GM18870 (cell line): Measurements from ENCODE around the gene LMF1.

Experiments used
- ATAC-seq: cut with Tn5 transposase; IDR thresholded peaks from one replicate; pipeline ENCODE4 v1.9.1; 2021; ENCODE audit warnings: moderate library complexity; ENCODE audit not compliant: unreplicated experiment

The LMF1 gene

DNA sequence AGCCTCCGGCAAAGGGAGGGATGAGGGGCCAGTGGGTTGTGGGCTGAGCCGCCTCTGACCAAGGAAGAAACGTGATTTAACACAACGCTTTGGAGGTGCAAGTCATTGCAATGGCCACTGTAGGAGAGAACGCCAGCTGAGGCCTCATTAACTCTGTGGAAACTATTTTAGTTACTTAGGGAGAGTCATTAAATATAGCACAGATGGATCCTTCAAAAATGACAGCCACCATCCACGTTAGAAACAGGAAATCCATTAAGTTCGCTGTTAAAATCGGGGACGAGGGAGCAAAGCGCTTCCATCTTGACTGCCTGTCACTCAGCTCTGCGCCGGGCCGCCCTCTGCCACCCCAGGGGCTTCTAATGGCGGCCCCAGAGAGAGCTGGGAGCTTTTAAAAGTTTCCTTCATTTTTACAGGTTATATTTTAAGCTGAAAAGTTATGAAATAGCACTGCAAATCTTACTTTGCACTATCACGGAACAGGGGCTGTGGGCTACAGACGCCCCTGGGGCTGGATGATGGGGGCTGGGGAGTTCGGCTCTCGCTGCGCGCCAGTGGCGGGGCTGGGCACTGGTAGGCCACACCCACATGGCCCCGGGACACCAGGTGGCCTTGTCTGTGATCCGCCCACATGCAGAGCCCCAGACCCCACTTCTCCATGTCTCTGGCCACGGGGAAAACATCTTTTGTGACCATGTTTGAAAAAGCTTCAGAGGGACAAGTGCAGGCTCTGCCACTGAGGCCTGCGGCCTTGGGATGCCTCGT, 54.6 kb downstream of the LMF1 start:
- no peak for ATAC-seq

DNA sequence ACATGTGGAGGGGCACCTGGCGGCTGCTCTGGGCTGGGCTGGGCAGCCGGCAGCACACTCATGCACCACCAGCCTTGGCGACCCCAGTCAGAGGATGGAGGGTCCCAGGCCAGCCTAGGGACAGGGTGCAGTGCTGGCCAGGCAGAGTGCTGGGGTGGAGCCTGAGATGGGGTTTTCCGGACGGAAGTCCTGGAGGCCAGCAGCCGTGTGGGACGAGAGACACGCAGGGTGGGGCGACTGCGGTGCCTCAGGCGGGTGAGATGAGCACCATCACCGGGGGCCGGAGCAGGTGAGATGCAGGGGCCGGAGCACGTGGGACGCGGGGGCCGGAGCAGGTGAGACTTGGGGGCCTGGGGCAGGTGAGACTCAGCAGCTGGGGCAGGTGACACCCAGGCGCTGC, 55.2 kb downstream of the LMF1 start:
- ATAC-seq, result no peak

DNA sequence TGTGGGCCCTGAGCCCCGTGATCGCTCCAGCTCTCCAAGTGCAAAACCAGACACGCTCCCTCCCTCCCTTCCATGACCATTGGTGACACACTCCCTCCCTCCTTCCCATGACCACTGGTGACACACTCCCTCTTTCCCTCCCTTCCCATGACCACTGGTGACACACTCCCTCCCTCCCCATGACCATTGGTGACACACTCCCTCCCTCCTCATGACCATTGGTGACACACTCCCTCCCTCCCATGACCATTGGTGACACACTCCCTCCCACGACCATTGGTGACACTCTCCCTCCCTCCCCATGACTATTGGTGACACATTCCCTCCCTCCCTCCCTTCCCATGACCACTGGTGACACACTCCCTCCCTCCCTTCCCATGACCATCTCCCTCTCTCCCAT, 56.3 kb downstream of the LMF1 start:
- no peak for ATAC-seq

DNA sequence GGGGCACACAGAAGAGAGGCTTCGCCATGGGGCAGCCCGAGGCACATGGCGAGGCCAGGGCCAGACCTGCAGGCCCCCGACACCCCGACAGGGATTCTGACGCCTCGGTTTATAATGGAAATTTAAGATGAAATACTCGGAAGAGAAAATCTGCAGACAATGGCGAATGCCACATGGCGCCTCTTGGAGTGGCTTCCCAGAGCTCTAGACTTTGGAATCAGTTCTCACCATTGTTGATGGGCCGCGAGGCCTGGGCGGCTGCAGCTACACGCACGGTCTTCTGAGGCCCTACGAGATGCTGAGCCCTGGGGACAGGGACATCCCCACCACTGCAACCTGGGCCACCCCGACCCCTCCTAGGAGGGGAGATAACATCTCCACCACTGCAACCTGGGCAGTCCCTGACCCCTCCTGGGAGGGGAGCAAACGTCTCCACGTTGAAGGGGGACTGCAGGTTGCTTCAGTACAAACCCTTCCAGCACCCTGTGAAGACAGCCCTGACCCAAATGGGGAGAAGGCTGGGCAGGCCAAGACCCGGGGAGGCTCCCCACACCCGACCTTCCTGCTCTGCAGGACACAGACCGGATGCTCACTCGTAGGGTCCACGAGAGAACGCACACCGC, 56.9 kb downstream of the LMF1 start:
- no peak for ATAC-seq

DNA sequence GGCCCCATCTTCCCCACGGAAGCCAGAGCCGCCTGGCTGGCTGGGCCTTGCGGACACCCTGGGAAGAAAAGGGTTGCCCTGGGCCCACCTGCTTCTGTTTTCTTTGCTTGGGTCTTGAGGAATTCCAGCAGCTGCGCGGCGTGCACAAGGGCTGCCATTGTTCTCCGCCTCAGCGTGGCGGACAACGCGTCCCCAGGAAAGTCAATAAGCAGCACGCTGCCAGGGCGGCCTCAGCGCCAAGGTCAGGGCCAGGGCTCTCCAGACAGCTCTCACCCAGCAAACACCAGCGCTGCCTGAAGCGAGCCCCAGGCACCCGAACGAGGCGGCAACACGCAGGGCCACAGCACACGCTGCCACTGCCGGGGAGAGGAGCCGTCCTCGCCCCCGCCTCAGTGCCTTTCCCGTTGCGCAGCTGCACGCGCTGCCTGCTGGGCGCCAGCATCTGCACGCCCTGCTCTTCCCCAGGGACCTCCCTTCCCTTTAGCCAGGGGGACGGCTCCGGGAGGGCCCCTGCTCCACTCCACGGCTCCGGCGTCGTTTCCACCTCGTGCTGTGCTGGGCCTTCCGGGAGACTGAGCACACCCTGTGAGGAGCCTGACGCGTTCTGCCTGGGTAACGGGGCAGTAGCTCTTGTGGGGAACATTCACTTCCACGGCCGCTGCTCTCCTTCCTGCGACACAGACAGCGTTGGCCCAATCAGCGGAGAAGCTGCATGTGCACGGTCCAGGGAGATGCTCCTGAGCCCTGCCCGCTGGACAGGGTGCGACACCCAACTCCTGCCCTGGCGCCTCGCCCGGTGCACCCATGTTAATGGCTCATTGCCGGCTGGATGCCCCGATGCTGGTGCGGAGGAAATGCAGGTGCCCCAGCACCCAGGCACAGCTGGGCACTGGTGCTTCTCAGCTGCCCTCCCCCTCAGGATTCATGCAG, 57.8 kb downstream of the LMF1 start:
- no peak for ATAC-seq

DNA sequence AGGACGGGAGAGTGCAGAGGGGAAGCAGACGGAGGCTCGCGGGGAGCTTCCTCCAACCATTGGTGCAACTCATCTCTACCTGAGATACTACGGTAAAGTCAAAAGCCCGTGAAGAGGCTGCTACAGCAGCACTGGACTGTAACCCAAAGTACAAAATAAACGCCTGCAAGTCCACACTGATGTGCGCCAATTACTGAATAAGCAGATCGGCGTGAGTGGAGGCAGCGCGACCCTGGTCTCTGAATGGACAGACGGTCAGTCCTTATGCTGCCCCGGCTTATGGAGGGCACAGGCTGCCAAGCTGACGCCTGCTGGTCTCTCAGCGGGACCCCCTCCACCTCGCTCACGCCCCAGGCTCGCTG, 58.5 kb downstream of the LMF1 start:
- ATAC-seq, result no peak

DNA sequence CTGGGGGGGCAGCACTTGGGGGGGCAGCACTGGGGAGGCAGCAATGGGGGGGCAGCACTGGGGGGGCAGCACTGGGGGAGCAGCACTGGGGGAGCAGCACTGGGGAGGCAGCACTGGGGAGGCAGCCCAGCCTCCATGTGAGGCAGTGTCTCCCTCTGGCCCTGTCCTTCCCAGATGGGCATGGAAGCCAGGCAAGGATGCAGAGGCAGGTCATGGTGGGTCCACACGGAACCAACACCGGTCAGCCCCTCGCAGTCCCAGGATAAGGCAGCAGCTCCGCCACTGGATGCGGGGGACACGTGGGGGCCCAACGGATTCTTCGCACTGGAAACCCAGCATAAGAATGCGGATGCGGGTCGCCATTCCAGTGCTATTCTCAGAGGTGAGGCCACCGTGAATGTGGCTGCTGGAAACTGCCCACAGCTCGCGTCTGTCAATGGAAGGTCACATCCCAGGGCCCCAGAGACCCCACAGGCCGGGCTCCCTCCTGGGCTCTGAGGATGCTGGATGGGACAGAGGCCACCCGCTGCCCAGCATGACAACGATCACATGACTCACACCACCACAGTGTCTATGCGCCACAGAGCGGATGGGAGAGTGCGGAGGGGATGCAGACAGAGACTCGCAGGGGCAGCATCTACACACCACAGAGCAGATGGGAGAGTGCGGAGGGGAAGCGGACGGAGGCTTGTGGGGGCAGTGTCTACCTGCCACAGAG, 59.0 kb downstream of the LMF1 start:
- no peak for ATAC-seq

DNA sequence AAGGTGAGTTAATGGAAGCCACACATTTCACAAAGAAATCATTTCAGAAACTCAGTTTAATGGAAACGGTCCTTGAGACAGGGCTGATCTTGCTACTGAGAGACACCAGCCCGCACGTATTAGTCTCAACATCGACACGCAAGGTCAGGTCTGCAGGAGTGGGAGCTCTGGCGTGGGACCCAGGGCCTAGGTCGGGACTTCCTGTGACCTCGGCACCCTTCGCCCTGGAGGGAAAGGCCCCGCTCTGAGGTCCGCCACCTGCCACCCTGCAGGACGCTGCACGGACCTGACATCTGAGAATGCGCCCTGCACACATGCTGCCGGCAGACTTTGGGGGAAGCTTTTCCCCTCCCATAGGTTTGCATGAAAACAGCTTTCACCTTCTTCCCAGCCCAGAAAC, 59.7 kb downstream of the LMF1 start:
- no peak for ATAC-seq

DNA sequence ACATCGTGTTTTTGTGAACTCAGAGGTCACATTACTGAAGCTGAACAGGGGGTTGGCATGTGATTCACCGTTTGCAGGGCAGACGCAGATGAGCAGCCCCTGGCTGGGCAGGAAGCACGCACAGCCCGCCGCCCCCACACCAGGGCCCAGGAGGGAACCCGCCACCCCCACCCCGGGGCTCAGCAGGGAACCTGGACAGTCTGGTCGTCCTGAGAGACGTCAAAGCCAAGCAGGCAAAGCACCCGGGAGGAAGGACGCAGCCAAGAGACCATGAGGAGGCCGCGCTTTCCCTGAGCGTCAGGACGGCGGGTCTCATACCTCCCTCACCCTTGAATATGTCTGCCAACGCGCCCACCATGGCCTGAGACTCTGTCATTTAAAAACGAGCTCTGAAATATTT, 60.6 kb downstream of the LMF1 start:
- no peak for ATAC-seq

DNA sequence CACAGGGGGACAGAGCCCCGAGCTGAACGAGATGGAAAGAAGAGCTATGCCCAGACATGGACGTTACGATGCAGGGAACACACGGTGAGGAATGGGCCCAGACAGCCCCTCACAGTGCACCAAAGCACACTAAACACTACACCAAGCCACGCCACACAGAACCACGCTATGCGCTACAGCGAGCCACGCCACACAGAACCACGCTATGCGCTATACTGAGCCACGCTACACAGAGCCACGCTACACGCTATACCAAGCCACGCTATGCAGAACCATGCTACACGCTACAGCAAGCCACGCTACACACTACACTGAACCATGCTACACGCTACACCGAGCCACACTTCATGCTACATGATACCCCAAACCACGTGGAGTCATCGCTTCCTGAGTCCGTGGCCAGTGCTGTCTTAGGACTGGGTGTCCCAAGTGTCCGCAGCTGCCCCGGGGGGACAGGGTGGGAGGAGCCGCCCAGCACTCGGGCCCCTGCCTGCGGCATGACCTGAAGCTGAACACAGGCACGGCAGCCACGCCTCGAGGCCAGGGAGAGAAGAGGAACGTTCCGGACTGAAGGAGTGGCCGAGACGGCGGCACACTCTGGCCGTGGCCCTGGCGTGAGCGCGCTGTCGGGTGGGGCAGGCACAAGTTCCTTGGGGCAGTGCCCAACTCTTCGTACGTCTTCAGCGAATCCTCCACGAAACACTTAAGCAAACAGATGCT, 61.3 kb downstream of the LMF1 start:
- ATAC-seq, result no peak

DNA sequence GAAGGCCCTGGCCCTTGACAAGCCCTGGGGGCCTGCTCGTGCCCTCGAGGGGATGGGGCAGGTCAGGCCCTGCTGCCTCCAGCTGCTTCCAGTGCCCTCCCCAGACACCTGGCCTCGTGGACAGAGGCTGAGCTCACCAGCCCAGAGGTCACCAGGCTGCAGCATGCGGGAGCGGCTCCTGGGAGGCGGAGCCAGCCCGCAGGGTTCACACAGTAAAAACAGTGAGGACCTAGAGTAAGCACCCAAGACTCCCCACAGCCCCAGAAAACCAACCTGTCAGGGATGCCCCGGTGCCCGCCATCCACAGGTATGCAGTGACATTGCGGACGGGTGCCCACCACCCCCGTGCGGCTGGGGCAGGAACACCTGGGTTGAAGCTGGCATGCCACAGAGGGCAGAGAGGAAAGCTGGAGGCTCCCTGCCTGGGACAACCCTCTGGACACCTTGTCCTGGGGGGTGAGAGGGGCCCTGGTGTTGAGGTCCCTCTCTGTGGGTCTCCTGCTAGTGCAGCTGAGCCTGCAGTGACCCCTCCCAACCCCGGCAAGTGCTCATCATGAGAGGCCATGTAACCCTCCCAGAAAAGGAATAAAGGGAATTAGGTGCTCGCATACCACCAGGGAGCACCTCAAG, 62.1 kb downstream of the LMF1 start:
- no peak for ATAC-seq

DNA sequence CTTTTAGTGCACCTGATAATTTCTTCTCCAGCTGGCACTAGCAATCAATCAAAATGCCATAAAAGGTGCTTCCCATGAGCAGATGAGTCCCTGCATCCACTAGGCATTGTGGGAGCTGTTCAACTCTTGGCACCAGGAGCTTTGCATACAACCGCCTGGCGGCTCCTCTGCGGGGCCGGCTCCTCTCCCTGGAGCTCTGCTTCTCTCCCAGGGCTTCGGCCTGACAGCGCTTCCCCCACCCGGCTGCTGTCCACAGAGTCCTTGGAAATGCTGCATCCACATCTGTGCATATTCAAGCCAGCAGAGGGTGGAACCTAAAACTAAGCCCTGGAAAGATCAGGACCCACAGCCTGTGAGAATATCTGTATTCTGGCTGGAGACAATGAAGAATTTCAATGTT, 62.9 kb downstream of the LMF1 start:
- ATAC-seq, result no peak

DNA sequence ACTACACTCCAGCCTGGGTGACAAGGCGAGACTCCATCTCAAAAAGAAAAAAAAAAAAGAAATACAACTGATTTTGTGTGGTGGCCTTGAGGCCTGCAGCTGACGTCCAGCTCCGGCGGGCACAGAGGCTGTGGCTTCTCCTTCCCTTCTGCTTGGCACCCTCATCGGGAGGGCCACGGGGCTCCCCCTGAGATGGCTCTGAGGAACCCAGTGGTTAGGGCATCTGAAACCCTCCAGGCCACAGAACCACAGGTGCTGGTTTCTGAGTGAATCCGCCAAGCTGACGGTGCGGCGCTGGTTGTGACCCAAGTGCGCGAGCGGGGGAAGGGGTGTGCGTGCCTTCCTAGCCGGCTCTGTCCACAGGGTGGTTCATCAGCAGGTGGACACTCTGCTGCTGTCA, 63.4 kb downstream of the LMF1 start:
- ATAC-seq, result no peak

DNA sequence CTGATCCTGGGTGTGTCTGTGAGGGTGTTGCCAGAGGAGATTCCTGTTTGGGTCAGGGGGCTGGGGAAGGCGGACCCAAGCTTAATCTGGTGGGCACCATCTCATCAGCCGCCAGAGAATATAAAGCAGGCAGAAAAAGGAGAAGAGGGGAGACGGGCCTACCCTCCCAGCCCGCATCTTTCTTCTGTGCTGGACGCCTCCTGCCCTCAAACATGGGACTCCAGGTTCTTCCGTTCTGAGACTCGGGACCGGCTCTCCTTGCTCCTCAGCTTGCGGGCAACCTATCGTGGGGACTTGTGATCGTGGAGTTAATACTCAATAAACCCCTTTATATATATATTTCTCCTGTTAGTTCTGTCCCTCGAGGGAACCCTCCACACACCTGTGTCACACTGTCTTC, 64.5 kb downstream of the LMF1 start:
- no peak for ATAC-seq

DNA sequence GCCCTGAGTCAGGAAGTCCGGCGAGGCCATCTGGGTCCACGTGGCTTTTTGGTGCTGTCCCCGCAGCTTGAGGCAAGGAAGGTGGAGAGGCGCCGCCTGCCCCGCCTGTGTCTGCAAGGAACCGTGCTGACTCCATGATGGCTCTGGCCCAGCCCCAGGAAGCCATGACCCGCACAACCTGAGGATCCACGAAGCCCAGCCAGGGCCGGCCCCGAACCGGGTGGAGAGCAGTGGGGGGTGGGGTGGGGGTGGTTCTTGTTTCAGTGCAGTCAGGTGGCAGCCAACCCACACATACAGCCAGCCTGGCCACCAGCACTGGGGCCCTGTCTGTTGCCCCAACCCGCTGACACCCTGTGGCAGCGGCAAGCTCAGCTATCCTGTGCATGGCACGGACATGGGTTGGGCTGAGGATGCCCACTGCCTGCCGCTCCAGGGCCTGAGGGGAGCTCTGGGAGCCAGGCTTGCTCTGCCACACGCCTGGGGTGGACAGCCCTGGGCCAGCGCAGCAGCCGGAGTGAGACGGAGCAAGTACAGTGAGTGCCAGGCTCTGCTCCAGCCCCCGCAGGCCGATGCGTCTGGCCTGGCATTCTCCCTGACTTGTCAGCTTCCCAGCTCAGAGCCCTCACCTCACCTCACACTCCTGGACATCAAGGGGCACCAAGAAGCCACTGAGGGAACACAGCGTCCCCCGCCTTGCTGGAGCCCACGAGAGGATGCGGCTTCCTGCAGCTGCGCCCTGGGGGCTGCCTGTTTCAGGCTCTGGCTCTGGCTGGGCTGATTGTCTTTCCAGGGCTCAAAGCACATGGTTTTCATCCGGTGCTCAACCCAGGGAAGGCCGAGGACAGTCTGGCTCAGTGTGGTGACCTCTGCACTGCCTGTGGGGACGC, 68.8 kb downstream of the LMF1 start:
- ATAC-seq, result no peak

DNA sequence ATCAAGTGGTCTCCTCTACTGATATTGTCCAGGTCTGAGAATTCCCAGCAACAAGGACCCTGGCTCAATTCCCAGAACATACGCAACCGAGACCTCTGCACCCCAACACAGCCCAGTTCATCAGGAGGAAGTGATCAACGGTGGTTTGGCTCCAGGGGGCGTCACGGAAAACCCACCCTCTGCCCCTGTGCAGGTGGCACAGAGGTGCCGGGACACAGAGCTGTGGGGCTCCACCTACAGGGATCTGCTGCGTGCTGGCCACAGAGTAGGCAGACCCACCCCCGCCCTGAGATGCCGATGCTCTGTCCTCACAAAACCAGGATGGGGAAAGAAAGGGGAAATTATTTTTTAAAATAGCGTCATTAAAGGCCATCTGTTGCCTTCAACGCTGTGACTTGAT, 69.6 kb downstream of the LMF1 start:
- no peak for ATAC-seq

DNA sequence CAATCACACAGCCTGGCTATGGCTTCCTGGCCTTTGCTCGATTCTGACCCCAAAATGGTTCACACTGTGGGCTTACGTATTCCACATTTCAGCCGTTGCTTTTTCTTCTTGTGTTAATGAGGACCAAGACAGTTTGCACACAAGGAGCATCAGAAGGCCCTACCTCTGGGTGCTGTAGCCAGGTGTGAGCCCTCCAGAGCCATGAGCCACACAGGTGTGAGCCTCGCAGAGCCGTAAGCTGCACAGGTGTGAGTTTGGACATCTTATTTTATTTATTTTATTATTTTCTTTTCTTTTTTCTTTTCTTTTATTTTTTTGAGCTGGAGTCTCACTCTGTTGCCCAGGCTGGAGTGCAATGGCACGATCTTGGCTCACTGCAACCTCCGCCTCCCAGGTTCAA, 70.6 kb downstream of the LMF1 start:
- no peak for ATAC-seq

DNA sequence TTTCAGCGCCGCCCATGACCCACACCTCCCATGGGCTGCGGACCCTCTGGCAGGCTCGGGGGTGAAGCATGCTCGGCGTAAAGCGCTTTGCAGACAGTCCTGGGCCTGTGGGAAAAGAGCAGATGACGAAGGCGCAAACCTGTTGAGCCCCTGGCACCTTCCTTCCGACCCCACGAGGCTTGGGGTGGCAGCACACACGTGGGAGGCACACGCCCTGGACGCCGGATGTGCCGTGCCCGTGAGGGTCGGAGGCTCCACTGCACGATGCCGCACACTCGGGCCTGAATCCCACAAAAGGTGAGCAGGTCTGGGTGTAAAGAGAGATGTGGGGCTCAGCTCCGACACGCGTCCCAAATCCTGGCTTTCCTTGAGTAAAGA, 71.1 kb downstream of the LMF1 start:
- no peak for ATAC-seq
